GM12878 (cell line): Measurements from ENCODE around the gene ICAM4. TPM values are rescaled to one million over a fixed set of nuclear protein-coding genes. Genes with fewer than 3 reads are reported as not detected.

Experiments
- ATF7 ChIP-seq: fragments of 450-650 bp; IDR thresholded peaks from 2 replicates; pipeline ENCODE4 v1.6.1; 2016; ENCODE audit warnings: low read depth, mild to moderate bottlenecking
- BACH1 ChIP-seq: fragments of 450-650 bp; IDR thresholded peaks from 2 replicates; pipeline ENCODE4 v1.6.1; 2017; ENCODE audit warnings: mild to moderate bottlenecking, borderline replicate concordance
- CBFB ChIP-seq: IDR thresholded peaks from 2 replicates; pipeline ENCODE4 v1.6.1; 2016; ENCODE audit warnings: antibody characterized with exemption, low read depth
- DPF2 ChIP-seq: fragments of 450-650 bp; IDR thresholded peaks from 2 replicates; pipeline ENCODE4 v1.6.1; 2017; ENCODE audit warnings: mild to moderate bottlenecking
- FOXK2 ChIP-seq: fragments of 450-650 bp; IDR thresholded peaks from 2 replicates; pipeline ENCODE4 v1.6.1; 2017; ENCODE audit warnings: mild to moderate bottlenecking, moderate library complexity
- FOXM1 ChIP-seq: IDR thresholded peaks from 2 replicates; pipeline ENCODE4 v1.6.1; 2012; ENCODE audit warnings: low read depth, mild to moderate bottlenecking, inconsistent platforms, low read length, moderate library complexity
- HDGF ChIP-seq: fragments of 450-650 bp; IDR thresholded peaks from 2 replicates; pipeline ENCODE4 v1.6.1; 2016; ENCODE audit warnings: antibody characterized with exemption
- IKZF2 ChIP-seq, 2 experiments: fragments of 450-650 bp; IDR thresholded peaks; 2 replicates each; pipeline ENCODE4 v1.6.1; 2017; ENCODE audit warnings: mild to moderate bottlenecking in 2 of 2, moderate library complexity in 2 of 2
- JUNB ChIP-seq: IDR thresholded peaks from 2 replicates; pipeline ENCODE4 v1.6.1; 2016; ENCODE audit warnings: antibody characterized with exemption, mild to moderate bottlenecking
- LARP7 ChIP-seq: fragments of 450-650 bp; IDR thresholded peaks from 2 replicates; pipeline ENCODE4 v1.6.1; 2017; ENCODE audit warnings: mild to moderate bottlenecking
- MEF2A ChIP-seq: IDR thresholded peaks from 2 replicates; pipeline ENCODE4 v1.6.1; 2011; ENCODE audit warnings: low read depth, mild to moderate bottlenecking, low read length, moderate library complexity; ENCODE audit not compliant: insufficient read depth
- MTA3 ChIP-seq: IDR thresholded peaks from 2 replicates; pipeline ENCODE4 v1.6.1; 2012; ENCODE audit warnings: low read length, inconsistent platforms, borderline replicate concordance
- RFX5 ChIP-seq: IDR thresholded peaks from 2 replicates; pipeline ENCODE4 v1.6.1; 2011; ENCODE audit warnings: low read depth, low read length, improper control_type of control experiment
- SMAD1 ChIP-seq: fragments of 450-650 bp; IDR thresholded peaks from 2 replicates; pipeline ENCODE4 v1.6.1; 2018; ENCODE audit warnings: mild to moderate bottlenecking, low read depth; ENCODE audit not compliant: partially characterized antibody
- SMAD5 ChIP-seq: IDR thresholded peaks from 2 replicates; pipeline ENCODE4 v1.6.1; 2016; ENCODE audit warnings: antibody characterized with exemption, low read depth
- SMARCA5 ChIP-seq: fragments of 450-650 bp; IDR thresholded peaks from 2 replicates; pipeline ENCODE4 v1.6.1; 2017; ENCODE audit warnings: mild to moderate bottlenecking
- TCF7 ChIP-seq: IDR thresholded peaks from 2 replicates; pipeline ENCODE4 v1.6.1; 2014; ENCODE audit warnings: antibody characterized with exemption, borderline replicate concordance
- ZNF24 ChIP-seq: fragments of 450-650 bp; IDR thresholded peaks from 2 replicates; pipeline ENCODE4 v1.6.1; 2017; ENCODE audit warnings: antibody characterized with exemption, mild to moderate bottlenecking
- polyA plus RNA-seq, 11 experiments: library from polyadenylated mRNA; depleted of rRNA in 4 of 11; unstranded in 6 of 11; stranded (reverse) in 5 of 11; fragments of >200 nt; fragmentation: Nextera tagmentation in 4 of 11; fragmentation: Illumina TruSeq in 1 of 11; extraction: Ambion mirVana in 4 of 11; extraction: Trizol in 1 of 11; gene quantifications; 1 replicate in 1 of 11; 2 replicates in 10 of 11; pipeline versions ENCODE4 v1.2.1 to v1.2.3, GENCODE V29; 2011 to 2016; ENCODE audit warnings: inconsistent platforms in 2 of 11, missing spikeins in 2 of 11, low read depth in 1 of 11
- total RNA-seq, 4 experiments: library from RNA; depleted of rRNA in 3 of 4; stranded (reverse); fragments of >200 nt in 3 of 4; fragmentation: Illumina TruSeq in 1 of 4; extraction: Trizol in 1 of 4; gene quantifications; 2 replicates each; pipeline versions ENCODE4 v1.2.1 to v1.2.3, GENCODE V29; 2013 to 2021
- TF ChIP-seq, protein P1 (sequence below): IDR thresholded peaks from 2 replicates; pipeline ENCODE4 v1.6.1; 2012; ENCODE audit warnings: improper control_type of control experiment, low read depth, low read length; ENCODE audit not compliant: insufficient replicate concordance
- TF ChIP-seq, protein P2 (sequence below): IDR thresholded peaks from 2 replicates; pipeline ENCODE4 v1.6.1; 2012; ENCODE audit warnings: low read length, inconsistent platforms
- TF ChIP-seq, protein P3 (sequence below): fragments of 450-650 bp; IDR thresholded peaks from 2 replicates; pipeline ENCODE4 v1.6.1; 2018; ENCODE audit warnings: mild to moderate bottlenecking, low read depth, moderate library complexity; ENCODE audit not compliant: partially characterized antibody

Gene ICAM4
- total and polyA plus RNA-seq, 10 of the 15 experiments (the other 5 are each of a cell fraction or from before 2014, with no cell fraction given), result 0.31 to 5.1 (median 1.7) TPM

DNA sequence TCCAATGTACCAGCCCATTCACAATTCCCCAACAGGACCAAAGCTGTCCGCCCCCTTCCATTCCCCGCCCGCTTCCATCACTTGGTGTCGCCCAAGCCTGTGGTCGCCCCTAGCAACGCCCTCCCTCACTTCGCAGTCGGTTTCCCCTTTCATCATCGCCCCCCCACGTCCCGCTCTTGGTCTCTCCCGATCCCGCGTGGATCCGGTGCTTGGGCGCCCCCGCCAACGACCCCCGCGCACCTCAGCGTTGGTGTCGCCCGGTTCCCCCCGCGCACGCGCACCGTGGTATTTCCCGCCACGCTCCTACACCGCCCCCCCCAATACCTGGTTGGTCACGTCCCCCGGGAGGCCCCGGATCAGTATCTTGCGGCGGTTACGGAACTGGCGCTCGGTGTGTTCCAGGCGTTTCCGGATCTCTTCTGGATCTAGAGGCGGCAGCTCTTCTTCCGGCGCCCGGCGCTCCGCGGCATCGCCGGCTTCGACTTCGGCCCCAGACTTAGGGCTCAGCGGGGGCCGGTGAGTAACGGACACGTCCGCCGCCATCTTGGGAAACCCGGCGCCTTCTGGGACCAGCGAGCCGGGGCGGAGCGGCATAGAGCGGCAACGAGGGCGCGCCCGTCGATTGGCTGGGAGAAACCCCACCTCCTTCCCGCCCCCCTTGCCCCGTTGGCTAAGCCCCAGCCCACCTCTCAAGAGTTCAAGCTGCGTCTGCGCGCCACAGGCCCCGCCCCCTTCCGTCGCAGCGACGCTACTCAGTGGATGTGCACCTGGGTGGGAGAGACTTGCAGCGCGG lies 46.4 kb downstream of the ICAM4 start, which contains the start of gene RAVER1 (continued):
- TF ChIP-seq, protein P1, sequence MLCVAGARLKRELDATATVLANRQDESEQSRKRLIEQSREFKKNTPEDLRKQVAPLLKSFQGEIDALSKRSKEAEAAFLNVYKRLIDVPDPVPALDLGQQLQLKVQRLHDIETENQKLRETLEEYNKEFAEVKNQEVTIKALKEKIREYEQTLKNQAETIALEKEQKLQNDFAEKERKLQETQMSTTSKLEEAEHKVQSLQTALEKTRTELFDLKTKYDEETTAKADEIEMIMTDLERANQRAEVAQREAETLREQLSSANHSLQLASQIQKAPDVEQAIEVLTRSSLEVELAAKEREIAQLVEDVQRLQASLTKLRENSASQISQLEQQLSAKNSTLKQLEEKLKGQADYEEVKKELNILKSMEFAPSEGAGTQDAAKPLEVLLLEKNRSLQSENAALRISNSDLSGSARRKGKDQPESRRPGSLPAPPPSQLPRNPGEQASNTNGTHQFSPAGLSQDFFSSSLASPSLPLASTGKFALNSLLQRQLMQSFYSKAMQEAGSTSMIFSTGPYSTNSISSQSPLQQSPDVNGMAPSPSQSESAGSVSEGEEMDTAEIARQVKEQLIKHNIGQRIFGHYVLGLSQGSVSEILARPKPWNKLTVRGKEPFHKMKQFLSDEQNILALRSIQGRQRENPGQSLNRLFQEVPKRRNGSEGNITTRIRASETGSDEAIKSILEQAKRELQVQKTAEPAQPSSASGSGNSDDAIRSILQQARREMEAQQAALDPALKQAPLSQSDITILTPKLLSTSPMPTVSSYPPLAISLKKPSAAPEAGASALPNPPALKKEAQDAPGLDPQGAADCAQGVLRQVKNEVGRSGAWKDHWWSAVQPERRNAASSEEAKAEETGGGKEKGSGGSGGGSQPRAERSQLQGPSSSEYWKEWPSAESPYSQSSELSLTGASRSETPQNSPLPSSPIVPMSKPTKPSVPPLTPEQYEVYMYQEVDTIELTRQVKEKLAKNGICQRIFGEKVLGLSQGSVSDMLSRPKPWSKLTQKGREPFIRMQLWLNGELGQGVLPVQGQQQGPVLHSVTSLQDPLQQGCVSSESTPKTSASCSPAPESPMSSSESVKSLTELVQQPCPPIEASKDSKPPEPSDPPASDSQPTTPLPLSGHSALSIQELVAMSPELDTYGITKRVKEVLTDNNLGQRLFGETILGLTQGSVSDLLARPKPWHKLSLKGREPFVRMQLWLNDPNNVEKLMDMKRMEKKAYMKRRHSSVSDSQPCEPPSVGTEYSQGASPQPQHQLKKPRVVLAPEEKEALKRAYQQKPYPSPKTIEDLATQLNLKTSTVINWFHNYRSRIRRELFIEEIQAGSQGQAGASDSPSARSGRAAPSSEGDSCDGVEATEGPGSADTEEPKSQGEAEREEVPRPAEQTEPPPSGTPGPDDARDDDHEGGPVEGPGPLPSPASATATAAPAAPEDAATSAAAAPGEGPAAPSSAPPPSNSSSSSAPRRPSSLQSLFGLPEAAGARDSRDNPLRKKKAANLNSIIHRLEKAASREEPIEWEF, result no peak
- TF ChIP-seq TCF7 (no peak), SMARCA5 (no peak), DPF2 (peak; percentile 72), LARP7 (peak; percentile 42; the same call in 1 of the 2 replicates), MEF2A (no peak), CBFB (peak; percentile 72), RFX5 (no peak), HDGF (0 out of 2 replicates have a peak, but pooled peaks have one; percentile 54), SMAD1 (no peak), JUNB (no peak), ZNF24 (no peak), FOXK2 (peak; percentile 97), BACH1 (peak; percentile 77), FOXM1 (no peak), ATF7 (peak; percentile 99), IKZF2 (IDR thresholded peaks at IDR 0.05) (peak; percentile 38 to 45; a peak in 2 of 4 replicates), MTA3 (no peak), SMAD5 (peak; percentile 83; the same call in 1 of the 2 replicates)
- TF ChIP-seq, protein P2, sequence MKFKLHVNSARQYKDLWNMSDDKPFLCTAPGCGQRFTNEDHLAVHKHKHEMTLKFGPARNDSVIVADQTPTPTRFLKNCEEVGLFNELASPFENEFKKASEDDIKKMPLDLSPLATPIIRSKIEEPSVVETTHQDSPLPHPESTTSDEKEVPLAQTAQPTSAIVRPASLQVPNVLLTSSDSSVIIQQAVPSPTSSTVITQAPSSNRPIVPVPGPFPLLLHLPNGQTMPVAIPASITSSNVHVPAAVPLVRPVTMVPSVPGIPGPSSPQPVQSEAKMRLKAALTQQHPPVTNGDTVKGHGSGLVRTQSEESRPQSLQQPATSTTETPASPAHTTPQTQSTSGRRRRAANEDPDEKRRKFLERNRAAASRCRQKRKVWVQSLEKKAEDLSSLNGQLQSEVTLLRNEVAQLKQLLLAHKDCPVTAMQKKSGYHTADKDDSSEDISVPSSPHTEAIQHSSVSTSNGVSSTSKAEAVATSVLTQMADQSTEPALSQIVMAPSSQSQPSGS, result no peak
- TF ChIP-seq, protein P3, sequence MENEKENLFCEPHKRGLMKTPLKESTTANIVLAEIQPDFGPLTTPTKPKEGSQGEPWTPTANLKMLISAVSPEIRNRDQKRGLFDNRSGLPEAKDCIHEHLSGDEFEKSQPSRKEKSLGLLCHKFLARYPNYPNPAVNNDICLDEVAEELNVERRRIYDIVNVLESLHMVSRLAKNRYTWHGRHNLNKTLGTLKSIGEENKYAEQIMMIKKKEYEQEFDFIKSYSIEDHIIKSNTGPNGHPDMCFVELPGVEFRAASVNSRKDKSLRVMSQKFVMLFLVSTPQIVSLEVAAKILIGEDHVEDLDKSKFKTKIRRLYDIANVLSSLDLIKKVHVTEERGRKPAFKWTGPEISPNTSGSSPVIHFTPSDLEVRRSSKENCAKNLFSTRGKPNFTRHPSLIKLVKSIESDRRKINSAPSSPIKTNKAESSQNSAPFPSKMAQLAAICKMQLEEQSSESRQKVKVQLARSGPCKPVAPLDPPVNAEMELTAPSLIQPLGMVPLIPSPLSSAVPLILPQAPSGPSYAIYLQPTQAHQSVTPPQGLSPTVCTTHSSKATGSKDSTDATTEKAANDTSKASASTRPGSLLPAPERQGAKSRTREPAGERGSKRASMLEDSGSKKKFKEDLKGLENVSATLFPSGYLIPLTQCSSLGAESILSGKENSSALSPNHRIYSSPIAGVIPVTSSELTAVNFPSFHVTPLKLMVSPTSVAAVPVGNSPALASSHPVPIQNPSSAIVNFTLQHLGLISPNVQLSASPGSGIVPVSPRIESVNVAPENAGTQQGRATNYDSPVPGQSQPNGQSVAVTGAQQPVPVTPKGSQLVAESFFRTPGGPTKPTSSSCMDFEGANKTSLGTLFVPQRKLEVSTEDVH, result peak; percentile 90
